B cell (primary cell): ENCODE results near the gene CRBN. TPM values are rescaled to one million over a fixed set of nuclear protein-coding genes. Genes with fewer than 3 reads are reported as not detected.

Experiments used
- ATAC-seq: fragments of 200-7000 bp; cut with Tn5 transposase; one replicate; pipeline ENCODE4 v1.10.0; 2021; ENCODE audit warnings: low read depth, mild to moderate bottlenecking, moderate number of reproducible peaks, moderate library complexity
- CTCF ChIA-PET: fragments of 350-600 bp; sonication (Branson Sonifier 250); formaldehyde crosslinking; loops from one replicate; lab custom pipeline; 2021; ENCODE audit warnings: antibody characterized with exemption, inconsistent platforms; lab: Charles Lee
- POLR2A ChIA-PET: fragments of 350-600 bp; sonication (Branson Sonifier 250); formaldehyde crosslinking; loops from one replicate; lab custom pipeline; 2021; ENCODE audit warnings: antibody characterized with exemption; lab: Charles Lee
- DNase-seq: peaks from one replicate; pipeline ENCODE4 v3.0.0; 2013
- H2AFZ ChIP-seq: 2 replicates; pipeline ENCODE4 v1.6.1; 2012; ENCODE audit warnings: mild to moderate bottlenecking, low read depth, low read length; ENCODE audit not compliant: insufficient read depth, poor library complexity, severe bottlenecking
- H3K27ac ChIP-seq, 2 donors: 1 replicate in 1 of 2; 2 replicates in 1 of 2; pipeline ENCODE4 v1.5.1; 2012 to 2013; ENCODE audit warnings: low read length in 2 of 2, mild to moderate bottlenecking in 2 of 2, moderate library complexity in 1 of 2
- H3K27me3 ChIP-seq, 4 experiments: fragments of 200-600 bp in 1 of 4; sonication (generic) in 1 of 4; replicated peaks in 1 of 4; 1 replicate in 2 of 4; 2 replicates in 2 of 4; pipeline versions ENCODE4 v1.6.1 to v1.7.0; 2013 to 2016; ENCODE audit warnings: low read length in 3 of 4, mild to moderate bottlenecking in 2 of 4, mixed read lengths in 1 of 4, moderate library complexity in 1 of 4; ENCODE audit not compliant: insufficient read depth in 4 of 4, control insufficient read depth in 3 of 4; ENCODE audit errors: control extremely low read depth in 1 of 4
- H3K36me3 ChIP-seq, 2 experiments: replicated peaks in 1 of 2; 1 replicate in 1 of 2; 2 replicates in 1 of 2; pipeline versions ENCODE4 v1.6.1 to v1.7.1; 2013; ENCODE audit warnings: low read length in 1 of 2; ENCODE audit not compliant: insufficient read depth in 2 of 2, control insufficient read depth in 1 of 2; ENCODE audit errors: control extremely low read depth in 1 of 2, extremely low read depth in 1 of 2
- H3K4me1 ChIP-seq, 2 donors: fragments of 200-600 bp in 1 of 2; sonication (generic) in 1 of 2; 1 replicate in 1 of 2; 2 replicates in 1 of 2; pipeline versions ENCODE4 v1.5.1 to v1.6.1; 2013 to 2017; ENCODE audit warnings: low read length in 2 of 2; ENCODE audit not compliant: control insufficient read depth in 2 of 2, insufficient read depth in 2 of 2
- H3K4me2 ChIP-seq: replicated peaks from 2 replicates; pipeline ENCODE3; 2012; ENCODE audit warnings: mild to moderate bottlenecking, low read depth, low read length; ENCODE audit not compliant: poor library complexity, severe bottlenecking
- H3K4me3 ChIP-seq, 5 experiments: fragments of 200-600 bp in 1 of 5; sonication (generic) in 1 of 5; 1 replicate in 3 of 5; 2 replicates in 2 of 5; pipeline versions ENCODE4 v1.5.1 to v1.7.0; 2011 to 2016; ENCODE audit warnings: low read length in 4 of 5, mild to moderate bottlenecking in 4 of 5, low read depth in 2 of 5, control low read depth in 1 of 5, moderate library complexity in 1 of 5; ENCODE audit not compliant: insufficient read depth in 1 of 5; ENCODE audit errors: control extremely low read depth in 1 of 5, extremely low read depth in 1 of 5
- H3K79me2 ChIP-seq: fragments of 200-600 bp; sonication (generic); one replicate; pipeline ENCODE4 v1.6.0; 2016; ENCODE audit warnings: low read length; ENCODE audit not compliant: control insufficient read depth, insufficient read depth
- H3K9ac ChIP-seq: fragments of 200-600 bp; sonication (generic); 2 replicates; pipeline ENCODE4 v1.6.1; 2017; ENCODE audit warnings: mild to moderate bottlenecking, low read length, moderate library complexity
- H3K9me3 ChIP-seq, 3 donors: one replicate each; pipeline versions ENCODE4 v1.6.1 to v1.7.1; 2013; ENCODE audit warnings: low read length in 2 of 3; ENCODE audit not compliant: control insufficient read depth in 2 of 3, insufficient read depth in 1 of 3; ENCODE audit errors: control extremely low read depth in 1 of 3
- H4K20me1 ChIP-seq: 2 replicates; pipeline ENCODE4 v1.6.0; 2012; ENCODE audit warnings: mild to moderate bottlenecking, low read length; ENCODE audit not compliant: insufficient read depth, control insufficient read depth, poor library complexity, severe bottlenecking
- H3K27ac Mint-ChIP-seq: one replicate; pipeline ENCODE4 v1.8.0; 2021; ENCODE audit warnings: mixed read lengths
- H3K27me3 Mint-ChIP-seq: one replicate; pipeline ENCODE4 v1.8.0; 2021; ENCODE audit warnings: mixed read lengths
- H3K4me1 Mint-ChIP-seq: one replicate; pipeline ENCODE4 v1.8.0; 2021; ENCODE audit warnings: mixed read lengths
- H3K4me3 Mint-ChIP-seq: one replicate; pipeline ENCODE4 v1.8.0; 2021; ENCODE audit warnings: mixed read lengths
- H3K9me3 Mint-ChIP-seq: one replicate; pipeline ENCODE4 v1.8.0; 2022; ENCODE audit warnings: mixed read lengths; ENCODE audit not compliant: insufficient read depth
- CTCF ChIP-seq: fragments of 200-600 bp; IDR thresholded peaks from one replicate; pipeline ENCODE4 v1.8.0; 2022; ENCODE audit warnings: antibody characterized with exemption, mild to moderate bottlenecking
- EZH2 ChIP-seq: IDR thresholded peaks from 2 replicates; pipeline ENCODE4 v1.6.1; 2012; ENCODE audit warnings: borderline replicate concordance, low read depth, mild to moderate bottlenecking, moderate library complexity, low read length; ENCODE audit not compliant: insufficient read depth, poor library complexity, severe bottlenecking
- WGBS: methylation state at CpG from one replicate; pipeline ENCODE4 v1.1.5; 2013; ENCODE audit warnings: missing lambda C conversion rate; ENCODE audit not compliant: insufficient coverage; 5-methylcytosine and 5-hydroxymethylcytosine counted together
- intact Hi-C: fragments of 100-400 bp; cut with micrococcal nuclease; formaldehyde crosslinking; loops from one replicate; pipeline ENCODE4 v1.10.0; 2022
- polyA plus RNA-seq: library from polyadenylated mRNA; depleted of rRNA; stranded (reverse); fragments of >200 nt; gene quantifications from 2 replicates; pipeline ENCODE4 v1.2.3, GENCODE V29; 2012
- total RNA-seq, 2 donors: library from RNA; stranded (reverse); fragments of 120-200 nt in 1 of 2; gene quantifications; 1 replicate in 1 of 2; 2 replicates in 1 of 2; pipeline versions ENCODE4 v1.2.3 to v1.2.4, GENCODE V29; 2013 to 2022

Gene CRBN
- total and polyA plus RNA-seq, 2 donors (not counting 1 experiment from before 2014, with no cell fraction given): 67.1 to 95.1 TPM

DNA sequence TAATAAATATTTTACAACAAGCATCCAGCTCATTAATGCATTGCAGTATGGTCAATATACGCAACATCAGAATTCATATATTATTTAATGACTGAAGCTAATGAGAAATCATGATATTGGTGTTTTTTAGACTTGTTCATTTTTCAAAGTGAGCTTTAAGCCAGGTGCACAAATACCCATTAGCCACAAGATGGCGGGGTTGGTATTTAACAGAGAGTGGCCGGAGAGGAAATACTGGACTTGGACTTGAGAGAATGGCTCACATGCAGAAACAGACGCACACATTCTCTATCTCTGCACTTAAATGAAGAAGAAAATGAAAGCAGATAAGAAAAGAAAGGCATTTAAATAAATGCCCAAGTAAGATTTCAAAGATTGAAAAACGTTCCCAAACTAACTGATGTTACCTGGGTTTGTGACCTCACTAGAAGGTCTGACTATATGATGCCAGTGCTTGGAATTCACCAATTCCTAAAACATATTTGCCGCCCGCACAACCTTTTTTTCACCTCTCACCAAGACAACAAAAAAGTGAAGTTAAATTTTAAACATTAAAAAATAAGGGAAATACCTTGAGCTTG, 21.2 kb upstream of the CRBN start:
- Mint-ChIP-seq H3K9me3 (no peaks in the 10 kb centered on the region), H3K27ac (no peak overlapping the region), H3K4me1 (peaks cover 8% of the 10 kb centered on the region), H3K27me3 (peaks cover 9% of the 10 kb centered on the region), H3K4me3 (no peak overlapping the region)
- intact Hi-C loops: loop anchor here (1.0 kb wide), 2 partner anchors 1072 to 1090 kb away; no protein-coding TSS in a partner anchor
- DNase-seq (peak; percentile 70), ATAC-seq (peak; percentile 57)
- Histone ChIP-seq H3K9ac (no peak overlapping the region), H3K4me3 (no peak overlapping the region), H3K4me2 (no peak overlapping the region), H3K27me3 (no peaks in the 10 kb centered on the region), H3K9me3 (no peaks in the 10 kb centered on the region), H2AFZ (peak overlapping the region; percentile 8), H4K20me1 (no peaks in the 10 kb centered on the region), H3K79me2 (no peaks in the 10 kb centered on the region), H3K36me3 (no peaks in the 10 kb centered on the region), H3K4me1 (peaks cover 0 to 3% of the 10 kb centered on the region in 2 donors), H3K27ac (no peak overlapping the region)
- no peak for TF ChIP-seq EZH2
- TF ChIP-seq CTCF: peak; percentile 95
- ChIA-PET POLR2A (no interaction called here), CTCF (interaction anchor here (0.6 to 9.7 kb wide), 26 partner anchors 8 to 1307 kb away, joined by 3 to 348 read pairs (median 6); partner anchors contain the start of genes CRBN and SETMAR)
- WGBS: 0% methylated on average over 1 of the region's 7 CpGs

GRCh38 chr3:3199306-3199705, 19.8 kb upstream of the CRBN start:
- DNase-seq (no peak), ATAC-seq (no peak)
- peaks cover 10% of the 10 kb centered on the region for H3K27me3 Mint-ChIP-seq
- Histone ChIP-seq H3K9ac (no peak overlapping the region), H3K4me1 (peaks cover 0 to 3% of the 10 kb centered on the region in 2 donors), H2AFZ (no peak overlapping the region), H3K4me3 (no peak overlapping the region), H3K27ac (no peak overlapping the region), H4K20me1 (no peaks in the 10 kb centered on the region), H3K27me3 (no peaks in the 10 kb centered on the region), H3K79me2 (no peaks in the 10 kb centered on the region), H3K9me3 (no peaks in the 10 kb centered on the region), H3K36me3 (no peaks in the 10 kb centered on the region), H3K4me2 (no peak overlapping the region)
- H3K4me1 Mint-ChIP-seq: peaks cover 8% of the 10 kb centered on the region
- H3K4me3 Mint-ChIP-seq: no peak overlapping the region
- POLR2A ChIA-PET: no interaction called here
- WGBS: no CpG with 5 or more reads among the region's 2 CpGs
- CTCF ChIA-PET: interaction anchor here (1.4 to 9.7 kb wide), 8 partner anchors 10 to 1102 kb away, joined by 3 to 348 read pairs (median 14); no protein-coding TSS in a partner anchor
- H3K9me3 Mint-ChIP-seq: no peaks in the 10 kb centered on the region
- H3K27ac Mint-ChIP-seq: no peak overlapping the region
- intact Hi-C loops: no loop called here
- no peak for TF ChIP-seq EZH2
- TF ChIP-seq CTCF: no peak
